Activated naive CD4-positive, alpha-beta T cell treated with anti-CD3 and anti-CD28 coated beads, Interleukin-2, amount 10 ng/mL, durations not matched to agents 5 hours and 36 hours (primary cell): ENCODE measurements around the gene TMEM220. TPM values are rescaled to one million over a fixed set of nuclear protein-coding genes. Genes with fewer than 3 reads are reported as not detected.

Experiments used
- total RNA-seq, 2 experiments: library from RNA; stranded (reverse); gene quantifications; one replicate each; pipeline ENCODE4 v1.2.3, GENCODE V29; 2021

The TMEM220 gene
- under 1 TPM; 0.15 to 0.94 TPM for total RNA-seq

DNA sequence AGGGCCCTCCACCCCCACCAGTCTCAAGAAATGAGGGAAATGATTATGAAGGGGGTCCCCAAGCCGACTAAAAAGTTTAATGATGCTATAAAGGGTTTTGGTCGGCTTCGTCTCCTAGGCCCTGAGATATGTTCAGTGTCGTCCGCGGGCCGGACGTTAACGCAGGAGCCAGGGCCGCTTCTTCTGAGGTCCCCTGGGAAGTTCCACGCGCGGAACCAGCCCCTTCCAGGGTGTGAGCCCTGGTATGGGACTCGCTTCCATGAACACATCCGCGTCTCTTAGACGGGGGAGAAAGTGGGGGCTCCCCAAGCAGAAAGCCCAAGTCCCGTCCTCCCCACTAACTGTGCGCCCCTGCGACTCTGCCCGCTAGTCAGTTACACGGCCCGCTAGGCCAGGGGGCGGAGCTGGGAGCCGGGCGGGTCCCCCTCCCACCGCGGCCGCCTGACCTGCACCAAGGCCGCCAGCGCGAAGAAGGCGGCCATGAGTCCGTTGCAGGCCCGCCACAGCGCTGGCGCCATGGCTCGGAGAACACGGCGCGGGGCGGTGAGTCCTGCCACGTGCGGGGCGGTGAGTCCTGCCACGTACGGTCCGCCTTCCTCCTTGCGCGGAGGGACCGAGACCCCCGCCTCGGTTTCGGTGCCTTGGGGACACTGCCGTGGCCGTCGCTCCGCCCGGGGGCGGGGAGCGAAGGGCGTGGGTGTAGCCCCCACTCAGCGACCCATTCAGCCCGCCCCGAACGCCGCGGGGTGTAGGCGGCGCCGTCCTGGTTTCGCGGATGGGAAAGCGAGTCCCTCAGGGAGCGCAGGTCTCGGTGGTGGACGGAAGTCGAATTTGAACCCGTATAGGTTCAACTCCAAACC is at the start of gene TMEM220:
TMEM220 (minus strand) TSS at position 690 of the 860 bp plus-strand sequence; CDS start at position 518, 172 bp downstream.

DNA sequence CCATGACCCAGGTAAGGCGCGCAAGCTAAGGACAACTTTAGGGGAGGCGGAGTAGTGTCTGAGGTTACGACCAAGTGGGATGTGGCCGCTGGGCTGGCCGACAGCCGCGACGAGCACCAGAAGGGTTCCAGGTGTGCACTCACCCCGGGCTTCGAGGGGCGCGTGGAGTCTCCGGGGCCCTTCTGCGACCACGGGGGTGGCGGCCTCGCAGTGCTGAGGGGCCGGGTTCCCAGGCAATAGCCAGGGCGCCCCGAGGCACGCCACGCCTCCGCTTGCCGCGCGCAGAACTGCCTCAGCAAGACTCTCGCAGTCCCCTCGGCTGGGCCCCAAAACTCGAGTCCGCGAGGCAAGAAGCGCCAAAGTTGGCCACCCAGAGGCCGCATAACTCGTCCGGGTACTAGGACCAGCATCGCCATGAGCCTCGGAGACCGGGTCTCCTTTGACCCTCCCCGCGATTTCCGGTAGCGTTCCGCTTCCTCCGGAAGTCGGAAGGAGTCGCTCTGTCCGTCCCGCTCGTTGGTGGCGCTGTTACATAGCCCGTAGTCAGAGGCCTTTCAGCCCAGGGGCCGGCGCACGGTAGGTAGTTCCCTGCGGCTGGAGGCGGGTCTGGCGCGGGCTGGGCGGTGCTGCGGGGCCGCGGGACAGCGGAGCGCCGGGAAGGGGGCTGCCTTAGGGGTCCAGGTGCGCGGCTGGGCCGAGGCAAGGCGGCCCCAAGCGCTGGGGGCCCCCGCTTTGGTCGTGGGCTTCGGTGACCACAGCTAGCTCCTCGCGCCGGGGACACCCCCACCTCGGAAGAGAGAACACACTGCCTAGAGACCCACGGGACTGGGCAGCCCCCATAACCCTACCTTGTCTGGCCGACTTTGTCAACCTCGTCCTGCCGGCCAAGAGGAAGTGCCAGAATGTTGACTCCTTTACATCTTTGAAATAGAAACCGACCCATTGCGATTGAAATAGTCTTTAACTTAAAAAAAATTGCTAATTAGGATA is 32.4 kb downstream of the TMEM220 start, which contains the start of the genes ADPRM and SCO1:
ADPRM (plus strand) TSS at position 503 of the 990 bp plus-strand sequence. CDS start 7,333 bp downstream, outside the sequence.
SCO1 (minus strand) TSS at position 442 of the 990 bp plus-strand sequence; CDS start at position 416, 26 bp downstream.

Other genes starting within 250 kb of the TMEM220 start
- gene MYH1, start 211.5 kb downstream of the TMEM220 start, total RNA-seq, result not detected
- not detected for gene MYH2, start 180.4 kb downstream of the TMEM220 start, total RNA-seq
- 1 to 10 TPM; 3.8 to 4.4 TPM for gene MYH3, start 72.7 kb downstream of the TMEM220 start, total RNA-seq
- gene SCO1, start 32.5 kb downstream of the TMEM220 start, total RNA-seq, result 10 to 100 TPM; 20.7 to 22.0 TPM
- 10 to 100 TPM; 18.5 to 19.8 TPM for gene ADPRM, start 32.4 kb downstream of the TMEM220 start, total RNA-seq
- gene TMEM238L, start 74.1 kb upstream of the TMEM220 start, total RNA-seq, result not detected
- not detected for gene PIRT, start 108.1 kb upstream of the TMEM220 start, total RNA-seq